Activated T-cell treated with anti-CD3 and anti-CD28 coated beads, Interleukin-2, amount 50 U/mL, for 72 hours (primary cell): ENCODE results near the gene HSD17B11. TPM values are rescaled to one million over a fixed set of nuclear protein-coding genes. Genes with fewer than 3 reads are reported as not detected.
"Not testable (repeated sequence)": the region's sequence is repeated elsewhere in the genome, so short reads cannot be mapped to it uniquely, and the experiment has no call there.

ENCODE experiments used
- ATAC-seq, 2 donors: fragments of 150-1000 bp; cut with Tn5 transposase; replicated peaks in 1 of 2; 2 replicates each; pipeline ENCODE4 v1.10.0; 2021; ENCODE audit warnings: moderate library complexity in 2 of 2, mild to moderate bottlenecking in 1 of 2
- DNase-seq, 2 donors: peaks; one replicate each; pipeline ENCODE4 v3.0.0; 2021 to 2022; ENCODE audit warnings: mixed read lengths in 1 of 2
- H3K27ac Mint-ChIP-seq: one replicate; pipeline ENCODE4 v1.8.0; 2022; ENCODE audit warnings: mild to moderate bottlenecking, moderate library complexity, mixed read lengths
- H3K27me3 Mint-ChIP-seq: one replicate; pipeline ENCODE4 v1.8.0; 2022; ENCODE audit warnings: low read depth, mixed read lengths
- H3K36me3 Mint-ChIP-seq, 2 donors: one replicate each; pipeline ENCODE4 v1.8.0; 2022; ENCODE audit warnings: mixed read lengths in 2 of 2, mild to moderate bottlenecking in 1 of 2; ENCODE audit not compliant: insufficient read depth in 2 of 2
- H3K4me1 Mint-ChIP-seq: one replicate; pipeline ENCODE4 v1.8.0; 2022; ENCODE audit warnings: low read depth, mixed read lengths
- H3K4me3 Mint-ChIP-seq, 2 donors: one replicate each; pipeline ENCODE4 v1.8.0; 2022; ENCODE audit warnings: mild to moderate bottlenecking in 2 of 2, mixed read lengths in 2 of 2, moderate library complexity in 2 of 2
- H3K9me3 Mint-ChIP-seq, 2 donors: one replicate each; pipeline ENCODE4 v1.8.0; 2022; ENCODE audit warnings: mixed read lengths in 2 of 2
- total RNA-seq, 2 donors: library from RNA; stranded (reverse); gene quantifications; one replicate each; pipeline ENCODE4 v1.2.3, GENCODE V29; 2022

The HSD17B11 gene
- total RNA-seq, 2 donors from 2014 or later = 19.7 to 22.3 TPM

- peak in 1 of 2 donors; percentile 12 for DNase-seq
- not testable (repeated sequence) for H3K27ac Mint-ChIP-seq, H3K9me3 Mint-ChIP-seq, ATAC-seq, H3K27me3 Mint-ChIP-seq, H3K36me3 Mint-ChIP-seq, H3K4me1 Mint-ChIP-seq
- H3K4me3 Mint-ChIP-seq = peak overlapping the region; percentile 21 to 55
Observed at GRCh38 chr4:87395073-87395472, 4.1 kb upstream of the HSD17B11 start.

GRCh38 chr4:87392183-87392582, 1.2 kb upstream of the HSD17B11 start:
- Mint-ChIP-seq H3K4me3 (no peak overlapping the region), H3K27ac (no peak overlapping the region), H3K9me3 (no peaks in the 10 kb centered on the region), H3K27me3 (no peaks in the 10 kb centered on the region), H3K36me3 (peaks cover 0 to 3% of the 10 kb centered on the region in 2 donors), H3K4me1 (peaks cover 32% of the 10 kb centered on the region)
- ATAC-seq (no peak), DNase-seq (no peak)

- ATAC-seq = peak; percentile 26 to 30
- H3K36me3 Mint-ChIP-seq = peaks cover 0 to 3% of the 10 kb centered on the region in 2 donors
- DNase-seq = no peak
- H3K4me1 Mint-ChIP-seq = peaks cover 38% of the 10 kb centered on the region
- peak overlapping the region; percentile 87 to 97 for H3K4me3 Mint-ChIP-seq
- no peaks in the 10 kb centered on the region for H3K27me3 Mint-ChIP-seq
- peak overlapping the region; percentile 94 for H3K27ac Mint-ChIP-seq
- no peaks in the 10 kb centered on the region for H3K9me3 Mint-ChIP-seq
Observed at GRCh38 chr4:87391576-87392054, 627 bp upstream of the HSD17B11 start.

GRCh38 chr4:87390551-87390890, 467 bp downstream of the HSD17B11 start:
- Mint-ChIP-seq H3K9me3 (no peaks in the 10 kb centered on the region), H3K4me1 (peaks cover 42% of the 10 kb centered on the region), H3K27me3 (no peaks in the 10 kb centered on the region), H3K36me3 (peaks cover 0 to 3% of the 10 kb centered on the region in 2 donors), H3K27ac (peak overlapping the region; percentile 94), H3K4me3 (peak overlapping the region; percentile 87 to 97)
- ATAC-seq (no peak), DNase-seq (no peak)

- Mint-ChIP-seq H3K4me3 (peak overlapping the region; percentile 87 to 97), H3K27ac (peak overlapping the region; percentile 94), H3K4me1 (peaks cover 42% of the 10 kb centered on the region)
- not testable (repeated sequence) for H3K27me3 Mint-ChIP-seq, DNase-seq, H3K36me3 Mint-ChIP-seq, H3K9me3 Mint-ChIP-seq, ATAC-seq
Observed at GRCh38 chr4:87390055-87390454, 933 bp downstream of the HSD17B11 start.

GRCh38 chr4:87388901-87389300, 2.1 kb downstream of the HSD17B11 start:
- H3K4me1 Mint-ChIP-seq = peaks cover 42% of the 10 kb centered on the region
- peak overlapping the region; percentile 9 for H3K27ac Mint-ChIP-seq
- no peak for ATAC-seq
- no peaks in the 10 kb centered on the region for H3K27me3 Mint-ChIP-seq
- H3K36me3 Mint-ChIP-seq = peaks cover 0 to 3% of the 10 kb centered on the region in 2 donors
- no peak for DNase-seq
- H3K9me3 Mint-ChIP-seq = no peaks in the 10 kb centered on the region
- H3K4me3 Mint-ChIP-seq = peak overlapping the region; percentile 87 to 97

- H3K9me3 Mint-ChIP-seq = no peaks in the 10 kb centered on the region
- H3K4me3 Mint-ChIP-seq = no peak overlapping the region
- no peak for ATAC-seq
- no peak for DNase-seq
- peaks cover 42% of the 10 kb centered on the region for H3K4me1 Mint-ChIP-seq
- H3K27ac Mint-ChIP-seq = no peak overlapping the region
- H3K36me3 Mint-ChIP-seq = peaks cover 0 to 3% of the 10 kb centered on the region in 2 donors
- H3K27me3 Mint-ChIP-seq = no peaks in the 10 kb centered on the region
Observed at GRCh38 chr4:87387237-87387636, 3.8 kb downstream of the HSD17B11 start.

GRCh38 chr4:87384466-87385132, 6.4 kb downstream of the HSD17B11 start:
- not testable (repeated sequence) for DNase-seq, H3K4me3 Mint-ChIP-seq, H3K9me3 Mint-ChIP-seq, H3K27me3 Mint-ChIP-seq, ATAC-seq, H3K36me3 Mint-ChIP-seq
- peaks cover 32% of the 10 kb centered on the region for H3K4me1 Mint-ChIP-seq
- peak overlapping the region; percentile 57 for H3K27ac Mint-ChIP-seq

- peaks cover 17% of the 10 kb centered on the region for H3K4me1 Mint-ChIP-seq
- H3K27ac Mint-ChIP-seq = peak overlapping the region; percentile 17
- peaks cover 0 to 1% of the 10 kb centered on the region in 2 donors for H3K36me3 Mint-ChIP-seq
- ATAC-seq = no peak
- H3K4me3 Mint-ChIP-seq = no peak overlapping the region
- no peaks in the 10 kb centered on the region for H3K27me3 Mint-ChIP-seq
- DNase-seq = no peak
- no peaks in the 10 kb centered on the region for H3K9me3 Mint-ChIP-seq
Observed at GRCh38 chr4:87382931-87383330, 8.1 kb downstream of the HSD17B11 start.

GRCh38 chr4:87382116-87382515, 8.9 kb downstream of the HSD17B11 start:
- no peak overlapping the region for H3K27ac Mint-ChIP-seq
- no peaks in the 10 kb centered on the region for H3K9me3 Mint-ChIP-seq
- ATAC-seq = no peak
- DNase-seq = no peak
- no peak overlapping the region for H3K4me3 Mint-ChIP-seq
- no peaks in the 10 kb centered on the region for H3K27me3 Mint-ChIP-seq
- H3K36me3 Mint-ChIP-seq = peaks cover 0 to 1% of the 10 kb centered on the region in 2 donors
- H3K4me1 Mint-ChIP-seq = peaks cover 10% of the 10 kb centered on the region

- H3K36me3 Mint-ChIP-seq = peaks cover 0 to 1% of the 10 kb centered on the region in 2 donors
- H3K4me3 Mint-ChIP-seq = no peak overlapping the region
- peaks cover 4% of the 10 kb centered on the region for H3K4me1 Mint-ChIP-seq
- DNase-seq (no peak), ATAC-seq (no peak)
- H3K9me3 Mint-ChIP-seq = no peaks in the 10 kb centered on the region
- no peaks in the 10 kb centered on the region for H3K27me3 Mint-ChIP-seq
- no peak overlapping the region for H3K27ac Mint-ChIP-seq
Observed at GRCh38 chr4:87377816-87378215, 13.2 kb downstream of the HSD17B11 start.

- no peaks in the 10 kb centered on the region for H3K9me3 Mint-ChIP-seq
- no peak overlapping the region for H3K4me3 Mint-ChIP-seq
- ATAC-seq = peak; percentile 30 to 31
- no peak overlapping the region for H3K27ac Mint-ChIP-seq
- peaks cover 0 to 7% of the 10 kb centered on the region in 2 donors for H3K36me3 Mint-ChIP-seq
- no peaks in the 10 kb centered on the region for H3K27me3 Mint-ChIP-seq
- peaks cover 4% of the 10 kb centered on the region for H3K4me1 Mint-ChIP-seq
- no peak for DNase-seq
Observed at GRCh38 chr4:87375719-87376291, 15.2 kb downstream of the HSD17B11 start.

GRCh38 chr4:87370068-87370467, 20.9 kb downstream of the HSD17B11 start:
- DNase-seq = no peak
- Mint-ChIP-seq H3K27me3 (no peaks in the 10 kb centered on the region), H3K4me1 (no peaks in the 10 kb centered on the region), H3K36me3 (peaks cover 0 to 12% of the 10 kb centered on the region in 2 donors), H3K4me3 (no peak overlapping the region), H3K9me3 (no peaks in the 10 kb centered on the region), H3K27ac (no peak overlapping the region)
- no peak for ATAC-seq
